Fibroblast of pulmonary artery (primary cell): ENCODE results near the gene SMC1B.
"Not testable (repeated sequence)": the region's sequence is repeated elsewhere in the genome, so short reads cannot be mapped to it uniquely, and the experiment has no call there.

Source experiments
- DNase-seq: peaks from one replicate; pipeline ENCODE4 v3.0.0-alpha.2; 2010; ENCODE audit warnings: low read depth
- H3K4me3 ChIP-seq: replicated peaks from 2 replicates; pipeline ENCODE4 v1.5.1; 2011; ENCODE audit warnings: low read depth, mild to moderate bottlenecking, control low read depth, low read length, moderate library complexity
- TF ChIP-seq, protein P1 (sequence below): IDR thresholded peaks from 2 replicates; pipeline ENCODE4 v1.5.1; 2011; ENCODE audit warnings: mild to moderate bottlenecking, control low read depth, low read length, inconsistent platforms; ENCODE audit errors: missing control alignments

SMC1B gene

GRCh38 chr22:45366713-45367112 lies 46.7 kb downstream of the SMC1B start:
- no peak overlapping the region for H3K4me3 ChIP-seq
- DNase-seq = no peak
- TF ChIP-seq, protein P1, sequence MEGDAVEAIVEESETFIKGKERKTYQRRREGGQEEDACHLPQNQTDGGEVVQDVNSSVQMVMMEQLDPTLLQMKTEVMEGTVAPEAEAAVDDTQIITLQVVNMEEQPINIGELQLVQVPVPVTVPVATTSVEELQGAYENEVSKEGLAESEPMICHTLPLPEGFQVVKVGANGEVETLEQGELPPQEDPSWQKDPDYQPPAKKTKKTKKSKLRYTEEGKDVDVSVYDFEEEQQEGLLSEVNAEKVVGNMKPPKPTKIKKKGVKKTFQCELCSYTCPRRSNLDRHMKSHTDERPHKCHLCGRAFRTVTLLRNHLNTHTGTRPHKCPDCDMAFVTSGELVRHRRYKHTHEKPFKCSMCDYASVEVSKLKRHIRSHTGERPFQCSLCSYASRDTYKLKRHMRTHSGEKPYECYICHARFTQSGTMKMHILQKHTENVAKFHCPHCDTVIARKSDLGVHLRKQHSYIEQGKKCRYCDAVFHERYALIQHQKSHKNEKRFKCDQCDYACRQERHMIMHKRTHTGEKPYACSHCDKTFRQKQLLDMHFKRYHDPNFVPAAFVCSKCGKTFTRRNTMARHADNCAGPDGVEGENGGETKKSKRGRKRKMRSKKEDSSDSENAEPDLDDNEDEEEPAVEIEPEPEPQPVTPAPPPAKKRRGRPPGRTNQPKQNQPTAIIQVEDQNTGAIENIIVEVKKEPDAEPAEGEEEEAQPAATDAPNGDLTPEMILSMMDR = no peak

DNA sequence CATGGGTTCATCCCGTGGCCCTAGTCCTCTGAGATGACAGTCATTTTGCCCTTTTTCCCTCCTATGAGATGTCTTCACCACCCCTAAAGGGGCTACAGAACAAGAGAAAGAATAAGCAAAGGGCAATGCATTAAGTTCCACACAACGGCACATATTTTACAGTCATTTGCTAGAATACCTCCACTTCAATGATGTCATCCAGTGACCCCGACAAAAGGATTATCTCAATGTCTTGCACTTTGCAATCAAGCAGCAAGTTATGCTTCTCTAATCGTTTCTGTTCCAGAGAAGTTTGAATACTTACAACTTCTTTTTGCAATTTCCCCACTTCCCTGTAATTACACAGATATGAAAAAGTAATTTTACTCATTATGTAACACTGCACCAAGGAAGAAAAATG lies 53.8 kb downstream of the SMC1B start:
- TF ChIP-seq, protein P1 = no peak
- DNase-seq = no peak
- H3K4me3 ChIP-seq = no peak overlapping the region

- TF ChIP-seq, protein P1 = no peak
- no peak overlapping the region for H3K4me3 ChIP-seq
- DNase-seq = peak; percentile 21
Observed at GRCh38 chr22:45358127-45358526, 55.3 kb downstream of the SMC1B start.

DNA sequence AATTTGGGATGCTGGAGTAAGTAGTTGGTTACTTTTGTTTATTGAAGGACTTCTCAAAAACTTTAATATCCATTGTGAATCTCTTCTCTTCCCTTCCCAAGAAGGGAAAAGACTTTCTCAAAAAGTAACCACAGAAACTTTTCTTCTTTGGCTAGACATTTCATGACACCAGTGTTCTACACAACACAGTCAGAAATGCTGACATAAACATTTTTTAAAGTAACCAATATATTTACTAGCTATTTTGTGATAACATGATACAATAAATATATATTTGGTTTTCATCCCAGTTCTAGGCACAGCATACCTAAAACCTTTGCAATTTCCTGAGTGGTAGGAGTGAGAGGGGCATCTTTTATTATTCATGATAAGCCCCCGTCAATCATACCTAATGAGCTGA lies 55.9 kb downstream of the SMC1B start:
- TF ChIP-seq, protein P1 = no peak
- no peak for DNase-seq
- H3K4me3 ChIP-seq = no peak overlapping the region

GRCh38 chr22:45353786-45354185 lies 59.6 kb downstream of the SMC1B start:
- TF ChIP-seq, protein P1 = no peak
- DNase-seq = no peak
- no peak overlapping the region for H3K4me3 ChIP-seq

DNA sequence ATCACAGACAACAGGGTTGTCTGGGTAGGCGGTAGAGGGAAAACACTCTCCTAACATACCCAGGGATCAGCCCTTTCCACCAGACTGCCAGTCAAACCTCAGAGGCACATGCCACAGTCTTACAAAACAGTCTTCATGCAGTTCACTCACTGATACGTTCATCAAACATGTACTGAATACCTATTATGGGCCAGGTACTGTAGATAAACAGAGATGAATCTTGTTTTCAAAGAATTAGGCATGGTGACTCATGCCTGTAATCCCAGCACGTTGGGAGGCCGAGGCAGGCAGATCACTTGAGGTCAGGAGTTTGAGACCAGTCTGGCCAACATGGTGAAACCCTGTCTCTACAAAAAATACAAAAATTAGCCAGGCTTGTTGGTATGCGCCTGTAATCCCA lies 60.6 kb downstream of the SMC1B start:
- H3K4me3 ChIP-seq, DNase-seq: not testable (repeated sequence)

GRCh38 chr22:45351956-45352355 lies 61.4 kb downstream of the SMC1B start:
- no peak for DNase-seq
- TF ChIP-seq, protein P1 = no peak
- H3K4me3 ChIP-seq = no peak overlapping the region

- no peak overlapping the region for H3K4me3 ChIP-seq
- no peak for DNase-seq
- TF ChIP-seq, protein P1 = no peak
Observed at GRCh38 chr22:45349916-45350315, 63.5 kb downstream of the SMC1B start.
